HCT116 (cell line): ENCODE measurements around the gene PTGES2. TPM values are rescaled to one million over a fixed set of nuclear protein-coding genes. Genes with fewer than 3 reads are reported as not detected.

Source experiments
- ATAC-seq: fragments of 200-7000 bp; cut with Tn5 transposase; 2 replicates; pipeline ENCODE4 v1.9.1; 2020; ENCODE audit warnings: mild to moderate bottlenecking, moderate library complexity
- BruUV-seq: library from RNA; stranded (reverse); fragments of 400-500 nt; replicated peaks from 2 replicates; lab custom pipeline; 2021; lab: Mats Ljungman, UMichigan
- CTCF ChIA-PET: fragments of 300-600 bp; sonication (Branson Sonifier 250); formaldehyde crosslinking; loops from one replicate; lab custom pipeline; 2021; ENCODE audit warnings: antibody characterized with exemption; lab: Charles Lee
- POLR2A ChIA-PET: fragments of 300-600, 350-600 bp; sonication (Branson Sonifier 250); formaldehyde crosslinking; loops from one replicate; lab custom pipeline; 2021; ENCODE audit warnings: antibody characterized with exemption; lab: Charles Lee
- RAD21 ChIA-PET, 2 experiments: fragments of 300-600 bp; sonication (Branson Sonifier 250); formaldehyde crosslinking; loops; one replicate each; lab custom pipeline; 2023; ENCODE audit warnings: low total read pairs in 2 of 2; ENCODE audit not compliant: uncharacterized antibody in 2 of 2, unreplicated experiment in 2 of 2, low non-redundant PET in 1 of 2; lab: Charles Lee
- DNase-seq: peaks from one replicate; pipeline ENCODE4 v3.0.0-alpha.2; 2010; ENCODE audit warnings: low read depth, low spot score
- H2AFZ ChIP-seq: fragments of 200-600 bp; shearing (Covaris generic), sonication (generic); 2 replicates; pipeline ENCODE4 v1.6.1; 2017; ENCODE audit warnings: low read depth, mixed run types, mixed read lengths, antibody characterized with exemption, low read length; ENCODE audit not compliant: poor library complexity, severe bottlenecking
- H3K27ac ChIP-seq: 2 replicates; pipeline ENCODE4 v1.5.1; 2012; ENCODE audit warnings: low read depth, low read length
- H3K27me3 ChIP-seq: fragments of 200-600 bp; sonication (generic); 2 replicates; pipeline ENCODE4 v1.6.1; 2016; ENCODE audit warnings: mixed run types, low read length, mixed read lengths; ENCODE audit not compliant: insufficient read depth
- H3K36me3 ChIP-seq, 2 experiments: fragments of 200-500 bp in 1 of 2; fragments of 200-600 bp in 1 of 2; sonication (Bioruptor generic) in 1 of 2; sonication (generic) in 1 of 2; 2 replicates each; pipeline versions ENCODE4 v1.5.1 to v1.6.1; 2014 to 2016; ENCODE audit warnings: low read length in 2 of 2, inconsistent platforms in 1 of 2, mixed read lengths in 1 of 2, mixed run types in 1 of 2; ENCODE audit not compliant: insufficient read depth in 2 of 2, control insufficient read depth in 1 of 2
- H3K4me1 ChIP-seq, 2 experiments: fragments of 200-600 bp in 1 of 2; sonication (generic) in 1 of 2; 2 replicates each; pipeline versions ENCODE4 v1.5.1 to v1.6.1; 2012 to 2017; ENCODE audit warnings: low read length in 2 of 2, inconsistent platforms in 1 of 2, mild to moderate bottlenecking in 1 of 2, mixed read lengths in 1 of 2, mixed run types in 1 of 2, moderate library complexity in 1 of 2; ENCODE audit not compliant: insufficient read depth in 2 of 2, control insufficient read depth in 1 of 2
- H3K4me2 ChIP-seq: fragments of 200-600 bp; sonication (generic); 2 replicates; pipeline ENCODE4 v1.6.1; 2017; ENCODE audit warnings: mixed run types, low read length, mixed read lengths
- H3K4me3 ChIP-seq, 2 experiments: fragments of 200-600 bp in 1 of 2; sonication (generic) in 1 of 2; replicated peaks in 1 of 2; 2 replicates each; pipeline ENCODE4 v1.5.1; 2011 to 2016; ENCODE audit warnings: low read length in 2 of 2, control low read depth in 1 of 2, low read depth in 1 of 2, mild to moderate bottlenecking in 1 of 2, mixed read lengths in 1 of 2, mixed run types in 1 of 2
- H3K79me2 ChIP-seq: fragments of 200-600 bp; sonication (generic); 2 replicates; pipeline ENCODE4 v1.6.1; 2017; ENCODE audit warnings: mild to moderate bottlenecking, mixed run types, low read length, moderate library complexity, mixed read lengths; ENCODE audit not compliant: insufficient read depth
- H3K9ac ChIP-seq: fragments of 200-600 bp; sonication (generic); 2 replicates; pipeline ENCODE4 v1.6.1; 2016; ENCODE audit warnings: low read length, mixed read lengths
- H3K9me2 ChIP-seq: fragments of 200-600 bp; sonication (generic), shearing (Covaris generic); 2 replicates; pipeline ENCODE4 v1.6.1; 2017; ENCODE audit warnings: mixed run types, mild to moderate bottlenecking, moderate library complexity; ENCODE audit not compliant: insufficient read depth
- H3K9me3 ChIP-seq, 2 experiments: fragments of 200-500 bp in 1 of 2; fragments of 200-600 bp in 1 of 2; sonication (Bioruptor generic) in 1 of 2; sonication (generic) in 1 of 2; 2 replicates each; pipeline ENCODE4 v1.6.1; 2014 to 2017; ENCODE audit warnings: low read length in 2 of 2, mixed read lengths in 2 of 2, inconsistent platforms in 1 of 2, low read depth in 1 of 2, mild to moderate bottlenecking in 1 of 2, mixed run types in 1 of 2, moderate library complexity in 1 of 2; ENCODE audit not compliant: control insufficient read depth in 1 of 2, insufficient read depth in 1 of 2
- H4K20me1 ChIP-seq: fragments of 200-600 bp; sonication (generic), shearing (Covaris generic); 2 replicates; pipeline ENCODE4 v1.6.1; 2017; ENCODE audit warnings: mixed run types, mild to moderate bottlenecking, moderate library complexity; ENCODE audit not compliant: insufficient read depth
- ATF3 ChIP-seq: IDR thresholded peaks from 2 replicates; pipeline ENCODE4 v1.6.1; 2012
- CEBPB ChIP-seq: IDR thresholded peaks from 2 replicates; pipeline ENCODE4 v1.6.1; 2012; ENCODE audit warnings: low read depth
- EGR1 ChIP-seq: IDR thresholded peaks from 2 replicates; pipeline ENCODE4 v1.6.1; 2012; ENCODE audit warnings: low read depth
- EZH2phosphoT487 ChIP-seq: fragments of 200-600 bp; IDR thresholded peaks from 2 replicates; pipeline ENCODE4 v1.6.1; 2018; ENCODE audit warnings: antibody characterized with exemption, borderline replicate concordance
- MAX ChIP-seq: IDR thresholded peaks from 2 replicates; pipeline ENCODE4 v1.6.1; 2012
- POLR2AphosphoS5 ChIP-seq: IDR thresholded peaks from 2 replicates; pipeline ENCODE4 v1.6.1; 2011; ENCODE audit warnings: mild to moderate bottlenecking, low read depth, low read length, moderate library complexity
- SRF ChIP-seq: IDR thresholded peaks from 2 replicates; pipeline ENCODE4 v1.6.1; 2012; ENCODE audit warnings: low read depth
- YY1 ChIP-seq: IDR thresholded peaks from 2 replicates; pipeline ENCODE4 v1.6.1; 2011; ENCODE audit warnings: low read length, low read depth, moderate library complexity, mild to moderate bottlenecking; ENCODE audit not compliant: insufficient replicate concordance; ENCODE audit errors: extremely low read depth
- ZFX ChIP-seq: fragments of 450-650 bp; IDR thresholded peaks from 2 replicates; pipeline ENCODE4 v1.6.1; 2017
- intact Hi-C: fragments of 100-400 bp; cut with micrococcal nuclease; formaldehyde crosslinking; loops from 2 replicates; pipeline ENCODE4 v1.10.0; 2022
- total RNA-seq: library from RNA; stranded (reverse); gene quantifications from one replicate; pipeline ENCODE4 v1.2.1, GENCODE V29; 2021; ENCODE audit not compliant: unreplicated experiment

Gene PTGES2
- total RNA-seq, 1 experiment from 2014 or later = 148 TPM

- no peak for TF ChIP-seq EZH2phosphoT487
- no peak for TF ChIP-seq SRF
- no peak for TF ChIP-seq MAX
- TF ChIP-seq CEBPB = no peak
- TF ChIP-seq POLR2AphosphoS5 = no peak
- no peak for TF ChIP-seq YY1
- TF ChIP-seq ZFX = no peak
- TF ChIP-seq EGR1 = no peak
- TF ChIP-seq, all 23 proteins: peak for 0
These were observed 41.6 kb downstream of the PTGES2 start (continued) for GRCh38 chr9:128085943-128086342.

- DNase-seq (no peak), ATAC-seq (no peak)
- Histone ChIP-seq H3K9me3 (no peaks in the 10 kb centered on the region), H3K79me2 (peaks cover 78% of the 10 kb centered on the region), H3K27me3 (no peaks in the 10 kb centered on the region), H2AFZ (no peak overlapping the region), H3K9me2 (no peaks in the 10 kb centered on the region), H3K9ac (no peak overlapping the region), H3K4me2 (no peak overlapping the region), H4K20me1 (0 out of 2 replicates have a peak, but pooled peaks cover 4% of the 10 kb centered on the region), H3K36me3 (0 out of 4 replicates have a peak, but pooled peaks cover 0 to 4% of the 10 kb centered on the region in 2 experiments), H3K4me1 (peaks cover 32 to 40% of the 10 kb centered on the region in 2 experiments), H3K27ac (no peak overlapping the region), H3K4me3 (no peak overlapping the region)
- BruUV-seq = no TSS peak
- ChIA-PET CTCF (interaction anchor here (0.9 kb wide), 1 partner anchor 9 kb away, joined by 3 read pairs; no protein-coding TSS in a partner anchor), RAD21 (no interaction called here), POLR2A (no interaction called here)
- TF ChIP-seq SRF (no peak), ATF3 (no peak), CEBPB (no peak), ZFX (no peak)
- intact Hi-C loops = loop anchor here (2.0 to 5.0 kb wide), 2 partner anchors 47 to 142 kb away; no protein-coding TSS in a partner anchor
These were observed 42.8 kb downstream of the PTGES2 start for GRCh38 chr9:128084746-128085145.
